Activated T-cell treated with anti-CD3 and anti-CD28 coated beads, Interleukin-2, amount 50 U/mL, for 48 hours (primary cell): ENCODE data around the gene OR2W1.

Source experiments
- DNase-seq, 2 experiments: peaks; one replicate each; pipeline ENCODE4 v3.0.0-alpha.2; 2020

OR2W1 gene

GRCh38 chr6:29045075-29045474 lies at the start of gene OR2W1:
TSS of gene OR2W1 (minus strand) at chr6:29045175. CDS start at chr6:29045175, 0 bp downstream.
- no peak for DNase-seq

- no peak for DNase-seq
Observed at GRCh38 chr6:29092957-29093356, 48.0 kb upstream of the OR2W1 start.

- no peak for DNase-seq
Observed at GRCh38 chr6:29087213-29087612, 42.2 kb upstream of the OR2W1 start, which contains the start of gene OR2B3. TSS of gene OR2B3 (minus strand) at chr6:29087313. CDS start at chr6:29087248, 65 bp downstream.

- no peak for DNase-seq
Observed at GRCh38 chr6:29082457-29082856, 37.5 kb upstream of the OR2W1 start.

GRCh38 chr6:29081312-29081711 lies 36.3 kb upstream of the OR2W1 start:
- DNase-seq = no peak

GRCh38 chr6:29079203-29079602 lies 34.2 kb upstream of the OR2W1 start:
- no peak for DNase-seq

GRCh38 chr6:29071831-29072723 lies 27.1 kb upstream of the OR2W1 start:
- peak in 1 of 2 experiments; percentile 20 for DNase-seq

- no peak for DNase-seq
Observed at GRCh38 chr6:29051680-29052079, 6.7 kb upstream of the OR2W1 start.

- no peak for DNase-seq
Observed at GRCh38 chr6:29035951-29036350, 9.0 kb downstream of the OR2W1 start.

- no peak for DNase-seq
Observed at GRCh38 chr6:29028821-29029220, 16.2 kb downstream of the OR2W1 start.

GRCh38 chr6:29025927-29026585 lies 18.9 kb downstream of the OR2W1 start:
- DNase-seq = no peak

- no peak for DNase-seq
Observed at GRCh38 chr6:29021434-29021833, 23.5 kb downstream of the OR2W1 start.

GRCh38 chr6:29019629-29020028 lies 25.3 kb downstream of the OR2W1 start:
- no peak for DNase-seq

- DNase-seq = no peak
Observed at GRCh38 chr6:29017428-29017802, 27.6 kb downstream of the OR2W1 start.

GRCh38 chr6:29016559-29017427 lies 28.2 kb downstream of the OR2W1 start:
- peak; percentile 88 to 91 for DNase-seq

GRCh38 chr6:29014729-29015608 lies 30.0 kb downstream of the OR2W1 start:
- peak; percentile 22 to 26 for DNase-seq

- peak; percentile 52 to 54 for DNase-seq
Observed at GRCh38 chr6:29011276-29011734, 33.7 kb downstream of the OR2W1 start.

GRCh38 chr6:29009358-29009757 lies 35.6 kb downstream of the OR2W1 start:
- no peak for DNase-seq

- DNase-seq = no peak
Observed at GRCh38 chr6:29008089-29008488, 36.9 kb downstream of the OR2W1 start.

- peak; percentile 49 to 50 for DNase-seq
Observed at GRCh38 chr6:29005183-29005885, 39.6 kb downstream of the OR2W1 start, which contains the start of gene ZNF311. TSS of gene ZNF311 (minus strand) at chr6:29005315. CDS start at chr6:29003954, 1,361 bp downstream.
